Sigmoid colon (tissue), 7 donors: ENCODE results near the gene HRK. TPM values are rescaled to one million over a fixed set of nuclear protein-coding genes. Genes with fewer than 3 reads are reported as not detected.

ENCODE experiments used
- DNase-seq: peaks from one replicate; pipeline ENCODE4 v3.0.0-alpha.2; 2019
- H3K27ac ChIP-seq, 4 donors: fragments of 200-600 bp; sonication (generic); one replicate each; pipeline ENCODE4 v1.5.1; 2016 to 2019; ENCODE audit warnings: mild to moderate bottlenecking in 1 of 4
- H3K27me3 ChIP-seq, 3 donors: fragments of 200-600 bp; sonication (generic); one replicate each; pipeline ENCODE4 v1.5.1; 2019; ENCODE audit warnings: mild to moderate bottlenecking in 1 of 3
- H3K36me3 ChIP-seq, 4 donors: fragments of 200-600 bp; sonication (generic); one replicate each; pipeline ENCODE4 v1.5.1; 2016 to 2019
- H3K4me1 ChIP-seq, 4 donors: fragments of 200-600 bp; sonication (generic); one replicate each; pipeline ENCODE4 v1.5.1; 2017 to 2019
- H3K4me3 ChIP-seq, 4 donors: fragments of 200-600 bp; sonication (generic); one replicate each; pipeline ENCODE4 v1.5.1; 2017 to 2019; ENCODE audit warnings: mild to moderate bottlenecking in 2 of 4, moderate library complexity in 1 of 4
- H3K9me3 ChIP-seq, 4 donors: fragments of 200-600 bp in 3 of 4; sonication (generic) in 3 of 4; one replicate each; pipeline versions ENCODE4 v1.5.1 to v1.6.1; 2013 to 2019
- CTCF ChIP-seq, 4 experiments: fragments of 450-650 bp in 3 of 4; fragments of 200-600 bp in 1 of 4; IDR thresholded peaks; one replicate each; pipeline ENCODE4 v1.5.1; 2016 to 2019; ENCODE audit warnings: antibody characterized with exemption in 4 of 4, mild to moderate bottlenecking in 3 of 4, moderate library complexity in 2 of 4
- EP300 ChIP-seq, 4 donors: sonication (generic); formaldehyde crosslinking; IDR thresholded peaks; one replicate each; pipeline ENCODE4 v1.6.1; 2017; ENCODE audit warnings: antibody characterized with exemption in 4 of 4
- POLR2A ChIP-seq, 2 donors: fragments of 450-650 bp; IDR thresholded peaks; one replicate each; pipeline ENCODE4 v1.6.1; 2016; ENCODE audit warnings: antibody characterized with exemption in 2 of 2, mild to moderate bottlenecking in 2 of 2, moderate library complexity in 2 of 2
- POLR2AphosphoS5 ChIP-seq, 4 donors: sonication (generic); formaldehyde crosslinking; IDR thresholded peaks; one replicate each; pipeline ENCODE4 v1.6.1; 2017; ENCODE audit warnings: antibody characterized with exemption in 4 of 4
- WGBS, 2 donors: extraction: QIAGEN DNeasy Blood & Tissue Kit; methylation state at CpG; one replicate each; pipeline ENCODE4 v1.1.7; 2013; 5-methylcytosine and 5-hydroxymethylcytosine counted together
- intact Hi-C: fragments of 100-400 bp; cut with DNase I; formaldehyde crosslinking; loops from one replicate; pipeline ENCODE4 v1.15.1; 2023
- polyA plus RNA-seq, 3 donors: library from polyadenylated mRNA; stranded (reverse); fragments of 200-250 nt; gene quantifications; one replicate each; pipeline ENCODE4 v1.2.3, GENCODE V29; 2013
- total RNA-seq, 4 donors: library from RNA; depleted of rRNA; stranded (reverse); fragments of >200 nt; gene quantifications; one replicate each; pipeline ENCODE4 v1.1.0, GENCODE V29; 2016
- donor health status: healthy with polysubstance abuse.
- donor health status: Bipolar disorder and iron deficiency.
- donor health status: healthy.

Gene HRK
- total and polyA plus RNA-seq, 7 donors: under 0.01 to 0.92 (median 0.19) TPM; not detected in 3

GRCh38 chr12:116887244-116887643 lies 6.0 kb upstream of the HRK start:
- H3K9me3 ChIP-seq: no peaks in the 10 kb centered on the region
- no peak for DNase-seq
- intact Hi-C loops: no loop called here
- no peak overlapping the region for H3K27ac ChIP-seq
- no peak for TF ChIP-seq POLR2AphosphoS5 (IDR thresholded peaks at IDR 0.05)
- no peak for TF ChIP-seq POLR2A (IDR thresholded peaks at IDR 0.05)
- no peak for TF ChIP-seq EP300 (IDR thresholded peaks at IDR 0.05)
- no peak for TF ChIP-seq CTCF (IDR thresholded peaks at IDR 0.05)
- peaks cover 0 to 4% (median 2%) of the 10 kb centered on the region in 4 donors for H3K4me1 ChIP-seq
- peaks cover under 1 to 35% (median 21%) of the 10 kb centered on the region in 3 donors for H3K27me3 ChIP-seq
- no peak overlapping the region for H3K4me3 ChIP-seq
- no peaks in the 10 kb centered on the region for H3K36me3 ChIP-seq
- 89 to 100% methylated on average over 1 of the region's 1 CpG for WGBS, 2 donors

- 74 to 90% methylated on average over 2 of the region's 2 CpGs for WGBS, 2 donors
- TF ChIP-seq POLR2A (IDR thresholded peaks at IDR 0.05): no peak
- Histone ChIP-seq H3K36me3 (no peaks in the 10 kb centered on the region), H3K4me1 (peaks cover 0 to 19% (median 18%) of the 10 kb centered on the region in 4 donors), H3K4me3 (no peak overlapping the region), H3K27ac (no peak overlapping the region), H3K27me3 (peaks cover 15 to 53% (median 39%) of the 10 kb centered on the region in 3 donors), H3K9me3 (no peaks in the 10 kb centered on the region)
- intact Hi-C loops: no loop called here
- DNase-seq: no peak
Measured at GRCh38 chr12:116885491-116885890, 4.2 kb upstream of the HRK start.

- Histone ChIP-seq H3K27me3 (peaks cover 21 to 59% (median 45%) of the 10 kb centered on the region in 3 donors), H3K4me3 (no peak overlapping the region), H3K36me3 (no peaks in the 10 kb centered on the region), H3K9me3 (no peaks in the 10 kb centered on the region), H3K4me1 (peaks cover 0 to 25% (median 23%) of the 10 kb centered on the region in 4 donors), H3K27ac (no peak overlapping the region)
- TF ChIP-seq CTCF (IDR thresholded peaks at IDR 0.05) (no peak), POLR2AphosphoS5 (IDR thresholded peaks at IDR 0.05) (no peak), EP300 (IDR thresholded peaks at IDR 0.05) (no peak), POLR2A (IDR thresholded peaks at IDR 0.05) (no peak)
- intact Hi-C loops: no loop called here
- no peak for DNase-seq
- WGBS, 2 donors: 88 to 90% methylated on average over 3 of the region's 3 CpGs
Measured at GRCh38 chr12:116884871-116885270, 3.6 kb upstream of the HRK start.

- no peaks in the 10 kb centered on the region for H3K9me3 ChIP-seq
- intact Hi-C loops: loop anchor here (2.0 kb wide), 1 partner anchor 180 kb away; no protein-coding TSS in a partner anchor
- no peak overlapping the region for H3K27ac ChIP-seq
- no peak for TF ChIP-seq POLR2AphosphoS5 (IDR thresholded peaks at IDR 0.05)
- no peak for TF ChIP-seq CTCF (IDR thresholded peaks at IDR 0.05)
- TF ChIP-seq EP300 (IDR thresholded peaks at IDR 0.05): no peak
- peaks cover 0 to 42% (median 37%) of the 10 kb centered on the region in 4 donors for H3K4me1 ChIP-seq
- H3K27me3 ChIP-seq: peaks cover 38 to 80% (median 65%) of the 10 kb centered on the region in 3 donors
- no peaks in the 10 kb centered on the region for H3K36me3 ChIP-seq
- H3K4me3 ChIP-seq: no peak overlapping the region
- DNase-seq: no peak
- 18 to 22% methylated on average over 6 of the region's 6 CpGs for WGBS, 2 donors
Measured at GRCh38 chr12:116882742-116883141, 1.5 kb upstream of the HRK start.

GRCh38 chr12:116881877-116882507 lies 751 bp upstream of the HRK start:
- no peak for TF ChIP-seq POLR2A (IDR thresholded peaks at IDR 0.05)
- TF ChIP-seq CTCF (IDR thresholded peaks at IDR 0.05): no peak
- no peak for TF ChIP-seq EP300 (IDR thresholded peaks at IDR 0.05)
- peaks cover 38 to 82% (median 71%) of the 10 kb centered on the region in 3 donors for H3K27me3 ChIP-seq
- no peak overlapping the region for H3K27ac ChIP-seq
- no peaks in the 10 kb centered on the region for H3K9me3 ChIP-seq
- intact Hi-C loops: loop anchor here (2.0 kb wide), 1 partner anchor 179 kb away; no protein-coding TSS in a partner anchor
- DNase-seq: no peak
- H3K4me3 ChIP-seq: peak overlapping the region in 2 of 4 donors; percentile 38 to 40
- peaks cover 0 to 42% (median 37%) of the 10 kb centered on the region in 4 donors for H3K4me1 ChIP-seq
- no peaks in the 10 kb centered on the region for H3K36me3 ChIP-seq
- WGBS, 2 donors: 4 to 7% methylated on average over 29 of the region's 29 CpGs
